ENCODE measurements around the gene TMEM119. TPM values are rescaled to one million over a fixed set of nuclear protein-coding genes. Genes with fewer than 3 reads are reported as not detected.

TMEM119 gene
- total RNA-seq, 1 experiment from 2014 or later: not detected

DNA sequence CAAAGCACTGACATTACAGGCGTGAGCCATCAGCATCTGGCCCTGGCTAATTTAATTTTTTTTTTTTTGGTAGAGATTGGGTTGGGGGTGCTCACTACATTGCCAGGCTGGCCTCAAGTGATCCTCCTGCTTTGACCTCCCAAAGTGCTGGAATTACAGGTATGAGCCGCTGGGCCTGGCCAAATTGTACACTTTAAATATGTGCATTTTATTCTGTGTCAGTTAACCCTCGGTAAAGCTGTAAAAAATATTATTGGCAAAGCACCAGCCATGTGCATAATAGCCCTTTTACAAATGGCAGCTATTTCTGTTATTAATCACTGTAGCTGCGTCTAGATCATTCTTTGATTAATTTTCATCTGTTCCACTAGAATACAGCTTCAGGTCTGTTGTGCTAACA, 12.0 kb downstream of the TMEM119 start:
- BruUV-seq (replicated peaks): no TSS peak
- Mint-ChIP-seq H3K27ac (ENCODE audit: unreplicated experiment) (no peak overlapping the region), H3K4me3 (ENCODE audit: unreplicated experiment) (no peak overlapping the region), H3K9me3 (ENCODE audit: unreplicated experiment) (no peaks in the 10 kb centered on the region), H3K36me3 (ENCODE audit: insufficient read depth, unreplicated experiment) (no peaks in the 10 kb centered on the region), H3K4me1 (ENCODE audit: low read depth, unreplicated experiment) (peaks cover under 1% of the 10 kb centered on the region), H3K27me3 (ENCODE audit: insufficient read depth, unreplicated experiment) (peaks cover 4% of the 10 kb centered on the region)
- Histone ChIP-seq H3K36me3 (ENCODE audit: control insufficient read depth, insufficient read depth, low read length) (no peaks in the 10 kb centered on the region), H3K4me3 (ENCODE audit: low read depth, low read length) (no peak overlapping the region), H3K4me1 (no peaks in the 10 kb centered on the region), H3K9me3 (no peaks in the 10 kb centered on the region), H3K27me3 (replicated peaks; ENCODE audit: control insufficient read depth, insufficient read depth, low read length) (no peaks in the 10 kb centered on the region)
- TF ChIP-seq, protein P1, sequence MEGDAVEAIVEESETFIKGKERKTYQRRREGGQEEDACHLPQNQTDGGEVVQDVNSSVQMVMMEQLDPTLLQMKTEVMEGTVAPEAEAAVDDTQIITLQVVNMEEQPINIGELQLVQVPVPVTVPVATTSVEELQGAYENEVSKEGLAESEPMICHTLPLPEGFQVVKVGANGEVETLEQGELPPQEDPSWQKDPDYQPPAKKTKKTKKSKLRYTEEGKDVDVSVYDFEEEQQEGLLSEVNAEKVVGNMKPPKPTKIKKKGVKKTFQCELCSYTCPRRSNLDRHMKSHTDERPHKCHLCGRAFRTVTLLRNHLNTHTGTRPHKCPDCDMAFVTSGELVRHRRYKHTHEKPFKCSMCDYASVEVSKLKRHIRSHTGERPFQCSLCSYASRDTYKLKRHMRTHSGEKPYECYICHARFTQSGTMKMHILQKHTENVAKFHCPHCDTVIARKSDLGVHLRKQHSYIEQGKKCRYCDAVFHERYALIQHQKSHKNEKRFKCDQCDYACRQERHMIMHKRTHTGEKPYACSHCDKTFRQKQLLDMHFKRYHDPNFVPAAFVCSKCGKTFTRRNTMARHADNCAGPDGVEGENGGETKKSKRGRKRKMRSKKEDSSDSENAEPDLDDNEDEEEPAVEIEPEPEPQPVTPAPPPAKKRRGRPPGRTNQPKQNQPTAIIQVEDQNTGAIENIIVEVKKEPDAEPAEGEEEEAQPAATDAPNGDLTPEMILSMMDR (IDR thresholded peaks at IDR 0.05; ENCODE audit: insufficient read depth in 1 of 2, low read depth in 1 of 2, low read length in 1 of 2, severe bottlenecking in 1 of 2, unreplicated experiment in 1 of 2): no peak
- ChIA-PET CTCF (no interaction called here), POLR2A (no interaction called here)
- intact Hi-C loops (cut with micrococcal nuclease; ENCODE audit: unreplicated experiment): no loop called here
- DNase-seq: no peak

DNA sequence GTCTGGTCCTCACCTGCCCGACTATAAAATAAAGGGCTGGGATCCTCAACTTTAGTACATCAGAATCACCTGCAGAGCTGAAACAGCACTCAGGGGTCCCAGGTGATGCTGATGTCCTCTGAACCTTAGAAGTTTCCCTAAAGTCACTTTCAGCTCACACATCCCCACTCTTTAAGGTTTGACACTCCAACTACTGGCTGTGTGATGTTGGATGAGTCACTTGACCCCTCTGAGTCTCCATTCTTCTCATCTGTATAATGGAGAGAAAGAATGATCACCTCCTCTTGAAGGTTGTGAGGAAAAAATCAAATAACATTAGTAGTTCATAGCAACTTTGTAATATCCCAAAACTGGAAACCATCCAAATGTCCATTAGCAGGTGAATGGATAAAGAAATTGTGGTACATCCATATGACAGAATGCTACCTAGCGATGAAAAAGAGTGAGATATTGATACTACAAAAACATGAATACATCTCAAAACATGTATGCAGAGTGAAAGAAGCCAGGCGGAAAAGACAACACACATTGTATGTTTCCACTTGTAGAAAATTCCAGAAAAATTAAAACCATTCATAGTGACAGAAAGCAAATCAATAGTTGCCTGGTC, 13.3 kb downstream of the TMEM119 start:
- no peaks in the 10 kb centered on the region for H3K9me3 Mint-ChIP-seq (ENCODE audit: unreplicated experiment)
- no peak overlapping the region for H3K4me3 ChIP-seq (ENCODE audit: low read depth, low read length)
- H3K9me3 ChIP-seq: no peaks in the 10 kb centered on the region
- no peaks in the 10 kb centered on the region for H3K36me3 ChIP-seq (ENCODE audit: control insufficient read depth, insufficient read depth, low read length)
- H3K4me1 Mint-ChIP-seq (ENCODE audit: low read depth, unreplicated experiment): peaks cover 8% of the 10 kb centered on the region
- BruUV-seq (replicated peaks): no TSS peak
- TF ChIP-seq, protein P1 (IDR thresholded peaks at IDR 0.05; ENCODE audit: insufficient read depth in 1 of 2, low read depth in 1 of 2, low read length in 1 of 2, severe bottlenecking in 1 of 2, unreplicated experiment in 1 of 2): no peak
- CTCF ChIA-PET: no interaction called here
- POLR2A ChIA-PET: no interaction called here
- 0 out of 2 replicates have a peak, but pooled peaks cover 5% of the 10 kb centered on the region for H3K4me1 ChIP-seq
- intact Hi-C loops (cut with micrococcal nuclease; ENCODE audit: unreplicated experiment): no loop called here
- no peak overlapping the region for H3K4me3 Mint-ChIP-seq (ENCODE audit: unreplicated experiment)
- DNase-seq: no peak
- H3K27me3 ChIP-seq (replicated peaks; ENCODE audit: control insufficient read depth, insufficient read depth, low read length): no peaks in the 10 kb centered on the region
- peaks cover 4% of the 10 kb centered on the region for H3K27me3 Mint-ChIP-seq (ENCODE audit: insufficient read depth, unreplicated experiment)
- no peak overlapping the region for H3K27ac Mint-ChIP-seq (ENCODE audit: unreplicated experiment)
- no peaks in the 10 kb centered on the region for H3K36me3 Mint-ChIP-seq (ENCODE audit: insufficient read depth, unreplicated experiment)

DNA sequence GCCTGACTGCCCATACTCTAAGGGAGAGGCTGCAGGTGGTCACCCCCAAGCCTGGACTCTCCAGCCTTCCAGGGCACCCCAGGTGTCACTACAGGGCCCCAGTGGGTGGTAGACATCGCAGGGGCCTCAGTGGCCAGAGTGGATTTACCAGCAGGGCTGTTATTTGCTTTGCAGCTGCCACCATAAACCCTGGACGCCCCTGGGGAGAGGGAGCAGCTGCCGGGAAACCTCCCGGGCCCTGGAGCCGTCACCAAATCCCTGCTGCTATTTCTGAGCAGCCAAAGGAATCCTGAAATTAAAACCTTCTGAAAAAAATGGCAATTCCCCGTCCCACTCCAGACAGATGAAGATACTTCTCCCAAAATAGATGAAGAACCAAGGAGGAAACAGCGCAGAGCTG, 13.9 kb downstream of the TMEM119 start:
- intact Hi-C loops (cut with micrococcal nuclease; ENCODE audit: unreplicated experiment): no loop called here
- ChIA-PET POLR2A (no interaction called here), CTCF (no interaction called here)
- no peaks in the 10 kb centered on the region for H3K9me3 ChIP-seq
- Mint-ChIP-seq H3K4me1 (ENCODE audit: low read depth, unreplicated experiment) (peaks cover 8% of the 10 kb centered on the region), H3K4me3 (ENCODE audit: unreplicated experiment) (no peak overlapping the region), H3K9me3 (ENCODE audit: unreplicated experiment) (peaks cover 5% of the 10 kb centered on the region), H3K27ac (ENCODE audit: unreplicated experiment) (no peak overlapping the region), H3K36me3 (ENCODE audit: insufficient read depth, unreplicated experiment) (no peaks in the 10 kb centered on the region), H3K27me3 (ENCODE audit: insufficient read depth, unreplicated experiment) (peaks cover 4% of the 10 kb centered on the region)
- H3K27me3 ChIP-seq (replicated peaks; ENCODE audit: control insufficient read depth, insufficient read depth, low read length): no peaks in the 10 kb centered on the region
- TF ChIP-seq, protein P1 (IDR thresholded peaks at IDR 0.05; ENCODE audit: insufficient read depth in 1 of 2, low read depth in 1 of 2, low read length in 1 of 2, severe bottlenecking in 1 of 2, unreplicated experiment in 1 of 2): no peak
- H3K4me1 ChIP-seq: 0 out of 2 replicates have a peak, but pooled peaks cover 5% of the 10 kb centered on the region
- H3K4me3 ChIP-seq (ENCODE audit: low read depth, low read length): no peak overlapping the region
- no TSS peak for BruUV-seq (replicated peaks)
- DNase-seq: no peak
- H3K36me3 ChIP-seq (ENCODE audit: control insufficient read depth, insufficient read depth, low read length): no peaks in the 10 kb centered on the region
